Measurements from ENCODE around the gene HMCN2.

GRCh38 chr9:130479587-130479986, 214.0 kb downstream of the HMCN2 start:
- no peak for TF ChIP-seq POLR2AphosphoS5 (IDR thresholded peaks at IDR 0.05; ENCODE audit: borderline replicate concordance, low read depth, low read length)
- no peak for TF ChIP-seq EZH2 (IDR thresholded peaks at IDR 0.05)
